GM19467 (cell line): ENCODE measurements around the gene ANKRD53.
"Not testable (repeated sequence)": the region's sequence is repeated elsewhere in the genome, so short reads cannot be mapped to it uniquely, and the experiment has no call there.

ENCODE experiments used
- ATAC-seq: cut with Tn5 transposase; IDR thresholded peaks from one replicate; pipeline ENCODE4 v1.9.1; 2021; ENCODE audit warnings: mild to moderate bottlenecking, moderate library complexity; ENCODE audit not compliant: unreplicated experiment

ANKRD53 gene

DNA sequence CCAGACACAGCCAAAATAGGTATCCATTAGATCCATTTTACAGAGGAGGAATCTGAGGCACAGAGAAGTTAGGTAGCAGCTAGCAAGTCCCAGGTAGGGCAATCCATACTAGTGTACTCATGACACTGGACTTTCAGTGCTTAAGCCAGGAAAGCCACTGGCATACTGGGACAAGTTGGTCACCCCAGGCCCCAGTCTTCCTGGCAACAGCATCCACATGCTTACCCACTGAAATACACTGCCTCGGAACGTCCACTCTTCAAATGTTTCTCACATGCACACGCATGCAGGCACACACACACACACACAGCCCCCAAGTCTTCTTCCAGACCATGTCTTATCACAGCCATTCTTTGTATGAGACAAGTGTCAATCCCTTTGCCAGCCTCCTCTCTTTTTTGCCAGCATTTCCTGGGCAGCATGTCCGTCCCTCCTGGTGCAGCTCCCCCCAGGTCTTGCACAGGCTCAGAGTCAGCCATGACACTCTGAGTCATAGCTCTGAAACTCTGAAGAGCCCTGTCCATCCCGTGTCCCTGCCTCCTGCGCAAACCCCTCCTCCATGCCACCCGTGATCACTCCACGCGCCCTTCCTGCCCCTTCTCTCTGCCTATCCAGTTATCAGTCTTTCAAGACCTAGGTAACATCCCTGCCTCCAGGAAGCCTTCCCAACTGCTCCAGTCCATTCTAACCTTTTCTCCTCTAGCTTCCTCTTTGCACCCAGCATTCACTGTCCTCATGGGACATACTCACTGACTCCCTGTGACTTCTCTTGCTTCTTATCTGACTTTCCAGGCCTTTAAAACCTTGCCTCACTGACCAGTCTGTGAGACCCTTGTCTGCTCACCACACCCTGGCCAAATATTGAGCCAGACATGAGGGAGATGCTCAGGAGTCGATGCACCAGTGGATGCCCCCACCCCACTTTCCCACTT, 27.1 kb downstream of the ANKRD53 start:
- ATAC-seq = no peak

DNA sequence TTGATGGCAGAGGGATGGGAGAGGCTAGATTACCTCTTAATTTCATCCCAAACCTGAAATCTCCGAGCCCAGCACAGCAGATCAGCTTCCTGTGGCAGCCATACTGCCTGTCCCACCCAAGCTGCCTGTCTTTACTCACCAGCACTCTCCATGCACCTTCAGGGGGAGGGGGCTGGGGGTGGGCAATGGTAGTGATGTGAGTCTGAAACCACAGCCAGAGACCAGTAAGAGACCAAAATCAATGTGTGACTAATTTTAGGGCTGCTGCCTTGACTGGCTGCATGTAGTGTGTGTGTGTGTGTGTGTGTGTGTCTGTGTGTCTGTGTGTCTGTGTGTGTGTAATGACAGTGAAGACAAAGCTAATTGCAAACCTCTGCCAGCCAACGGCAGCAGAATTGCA, 27.9 kb downstream of the ANKRD53 start:
- ATAC-seq = no peak

DNA sequence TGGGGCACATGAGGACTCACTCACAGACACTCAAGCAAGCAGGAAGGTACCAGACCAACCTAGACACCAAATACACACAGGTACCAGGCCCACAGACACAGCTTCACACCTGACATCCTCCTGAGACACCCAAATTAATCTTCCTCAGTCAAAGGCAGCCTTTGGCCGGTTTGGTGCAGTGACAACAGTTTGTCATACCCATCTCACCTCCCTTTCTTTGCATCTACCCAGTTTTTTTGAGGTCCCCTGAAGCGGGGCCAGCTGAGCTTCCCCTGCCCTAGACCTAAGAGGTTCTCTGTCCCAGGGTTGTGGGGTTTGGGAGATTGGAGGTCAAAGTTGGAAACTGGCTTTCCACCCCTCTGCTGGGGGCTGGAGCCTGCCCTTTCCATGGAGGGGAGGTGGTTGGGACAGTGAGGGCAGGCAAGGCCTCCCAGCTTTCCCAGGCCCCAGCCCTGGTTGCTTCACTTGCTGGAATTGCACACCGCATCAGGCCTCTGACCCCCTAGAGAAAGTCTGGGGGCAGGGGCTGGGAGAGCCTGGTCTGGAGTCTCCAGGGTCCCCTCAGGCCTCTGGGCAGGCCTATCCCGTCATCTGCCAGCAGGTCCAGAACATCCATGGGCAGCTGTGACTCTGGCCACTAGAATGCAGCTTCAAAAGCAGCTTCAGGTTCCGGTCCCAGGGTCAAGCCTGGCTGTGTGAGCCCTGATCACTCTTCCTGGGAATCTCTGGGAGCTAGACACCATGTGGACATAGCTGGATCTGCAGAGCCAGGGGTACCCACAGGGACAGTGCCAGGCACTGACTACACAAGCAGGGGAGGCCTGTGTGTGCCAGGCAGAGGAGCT, 28.7 kb downstream of the ANKRD53 start:
- no peak for ATAC-seq

DNA sequence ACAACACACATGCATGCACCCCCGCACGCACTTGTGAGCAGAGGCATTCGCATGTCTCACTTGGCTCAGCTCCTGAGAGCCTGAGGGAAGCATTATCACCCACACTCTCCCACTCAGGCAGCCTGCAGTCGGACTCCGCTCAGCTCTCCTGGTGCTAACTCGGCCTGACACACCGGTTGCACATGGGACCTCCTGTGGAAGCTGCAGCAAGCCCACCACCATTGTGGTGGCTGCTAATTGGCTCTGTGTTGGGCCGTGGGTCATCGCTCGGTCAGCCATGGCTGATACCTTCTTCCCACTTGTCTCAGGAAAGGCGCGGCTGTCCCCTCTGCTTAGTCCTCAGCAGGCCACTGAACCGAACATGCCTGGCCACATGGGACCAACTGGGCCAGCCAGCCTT, 29.9 kb downstream of the ANKRD53 start:
- ATAC-seq = no peak

DNA sequence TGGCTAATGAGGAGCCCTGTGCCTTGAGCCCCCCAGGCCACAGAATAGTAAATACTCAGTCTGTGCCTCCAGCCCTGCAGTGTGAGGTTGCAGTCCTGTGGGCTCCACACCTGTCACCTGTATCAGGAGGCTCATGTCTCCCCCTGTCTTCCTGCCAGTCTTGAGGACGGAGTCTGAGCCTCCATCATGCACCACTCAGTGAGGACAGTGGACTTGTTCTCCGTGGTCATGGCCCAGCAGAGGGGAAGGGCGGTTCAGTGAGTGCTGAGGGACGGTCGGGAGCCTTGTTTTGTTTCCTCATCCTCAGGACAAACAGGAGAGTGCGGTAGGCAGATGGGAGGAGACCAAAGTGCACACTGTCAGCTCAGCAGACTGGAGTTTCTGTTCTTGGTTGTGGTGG, 33.4 kb downstream of the ANKRD53 start:
- not testable (repeated sequence) for ATAC-seq

DNA sequence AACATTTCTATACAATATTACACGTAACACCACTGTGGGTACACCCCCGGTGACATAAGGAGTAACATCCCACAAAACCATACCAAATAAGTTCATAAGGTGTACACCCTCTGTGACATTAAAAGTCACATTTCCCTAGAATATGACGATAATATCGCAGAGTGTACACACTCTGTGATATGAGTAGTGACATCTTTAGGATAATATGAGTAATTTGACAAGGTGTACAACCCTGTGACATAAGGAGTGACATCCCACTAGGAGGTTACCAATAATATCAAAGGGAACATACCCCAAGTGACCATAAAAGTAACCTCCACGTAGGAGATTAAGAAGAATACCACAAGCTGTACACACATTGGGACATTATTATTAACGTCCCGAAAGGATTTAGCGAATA, 40.2 kb downstream of the ANKRD53 start:
- no peak for ATAC-seq

DNA sequence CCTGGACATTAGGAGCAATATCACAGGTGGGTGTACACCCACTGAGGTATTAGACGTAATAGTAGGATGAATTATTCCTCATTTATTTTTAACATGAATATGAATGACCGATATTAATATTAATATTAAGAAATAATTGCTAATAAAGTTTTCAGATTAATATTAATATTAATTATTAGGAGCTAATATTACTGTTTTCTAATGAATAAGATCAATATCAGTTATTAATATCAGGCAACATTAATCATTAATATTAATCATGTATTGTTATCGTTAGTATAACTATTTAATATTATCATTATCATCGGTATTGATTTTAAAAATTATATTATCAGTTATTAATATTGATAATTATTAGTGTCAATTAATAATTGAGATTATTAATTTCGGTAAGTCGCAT, 41.6 kb downstream of the ANKRD53 start:
- ATAC-seq = not testable (repeated sequence)

DNA sequence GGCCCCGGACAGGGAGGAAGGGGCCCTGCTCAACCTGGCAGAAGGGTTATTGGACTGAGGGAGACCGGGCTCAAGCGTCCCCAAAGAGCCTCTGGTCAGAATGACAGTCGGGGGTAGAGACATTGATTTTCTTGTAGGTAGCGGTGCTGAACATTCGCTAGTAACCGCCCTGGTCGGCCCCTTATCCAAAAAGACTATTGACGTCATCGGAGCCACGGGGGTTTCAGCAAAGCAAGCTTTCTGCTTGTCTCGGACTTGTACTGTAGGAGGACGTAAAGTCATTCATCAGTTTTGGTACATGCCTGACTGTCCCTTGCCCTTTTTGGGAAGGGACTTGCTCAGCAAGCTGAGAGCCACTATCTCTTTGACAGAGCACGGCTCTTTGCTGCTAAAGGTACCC, 43.0 kb downstream of the ANKRD53 start:
- not testable (repeated sequence) for ATAC-seq

DNA sequence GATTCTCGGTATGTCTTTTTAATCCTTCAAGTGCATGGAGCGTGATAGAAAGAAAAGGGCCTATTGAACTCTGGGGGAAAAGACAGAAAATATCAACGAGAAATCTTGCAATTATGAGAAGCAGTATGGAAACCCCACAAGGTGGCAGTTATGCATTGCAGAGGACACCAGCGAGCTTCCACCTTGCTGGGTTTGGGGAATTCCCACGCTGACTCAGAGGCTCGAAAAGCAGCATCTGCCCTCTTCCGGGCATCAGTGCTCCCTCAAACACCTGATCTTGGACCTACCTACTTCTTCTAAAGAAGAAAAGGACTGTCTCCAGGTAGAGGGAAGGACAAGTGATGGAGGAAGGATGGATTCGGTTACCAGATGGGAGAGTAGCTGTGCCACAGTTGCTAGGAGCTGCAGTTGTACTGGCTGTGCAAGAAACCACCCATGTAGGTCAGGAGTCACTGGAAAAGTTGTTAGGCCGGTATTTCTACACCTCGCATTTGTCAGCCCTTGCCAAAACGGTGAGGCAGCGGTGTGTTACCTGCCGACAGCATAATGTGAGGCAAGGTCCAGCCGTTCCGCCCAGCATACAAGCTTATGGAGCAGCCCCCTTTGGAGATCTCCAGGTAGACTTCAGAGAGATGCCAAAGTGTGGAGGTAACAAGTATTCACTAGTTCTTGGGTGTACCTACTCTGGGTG, 45.3 kb downstream of the ANKRD53 start:
- ATAC-seq = not testable (repeated sequence)
